Measurements from ENCODE around the gene PRDM8. TPM values are rescaled to one million over a fixed set of nuclear protein-coding genes. Genes with fewer than 3 reads are reported as not detected.

Gene PRDM8
- total RNA-seq, 2 donors from 2014 or later: 1.4 to 2.2 TPM

DNA sequence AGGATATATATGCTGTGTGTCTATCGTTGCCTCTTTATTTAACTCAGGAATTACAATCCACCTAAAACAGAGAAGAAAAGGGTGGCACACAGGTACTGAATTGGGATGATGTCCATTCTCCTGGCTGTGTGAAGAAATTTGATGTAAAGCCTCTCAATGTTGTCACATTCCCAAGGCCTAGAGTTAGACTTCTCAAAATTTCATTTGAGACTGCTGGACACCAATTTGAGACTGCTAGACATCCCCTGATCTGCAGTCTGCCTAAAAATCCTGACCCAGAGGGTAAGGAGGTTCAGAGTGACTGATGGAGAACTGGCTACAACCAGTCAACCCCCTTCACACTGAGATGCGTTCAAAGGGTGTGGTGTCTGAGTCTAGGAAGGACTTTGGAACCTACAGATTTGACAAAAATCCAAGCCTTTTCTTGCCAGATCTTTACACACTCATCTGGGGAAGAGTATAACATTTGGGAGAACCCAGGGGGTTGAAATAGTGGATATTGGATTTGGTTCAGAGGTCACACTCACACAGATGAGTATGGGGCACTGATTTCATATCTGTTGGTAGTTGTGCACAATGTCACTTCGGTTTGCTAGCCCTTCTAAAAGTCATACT is 4.9 kb upstream of the PRDM8 start:
- H3K27ac ChIP-seq: no peak overlapping the region
- no peak for DNase-seq (ENCODE audit: low spot score)
- no peaks in the 10 kb centered on the region for H3K36me3 ChIP-seq
- no peak overlapping the region for H3K4me3 ChIP-seq
- H3K9me3 ChIP-seq: no peaks in the 10 kb centered on the region
- TF ChIP-seq, protein P1, sequence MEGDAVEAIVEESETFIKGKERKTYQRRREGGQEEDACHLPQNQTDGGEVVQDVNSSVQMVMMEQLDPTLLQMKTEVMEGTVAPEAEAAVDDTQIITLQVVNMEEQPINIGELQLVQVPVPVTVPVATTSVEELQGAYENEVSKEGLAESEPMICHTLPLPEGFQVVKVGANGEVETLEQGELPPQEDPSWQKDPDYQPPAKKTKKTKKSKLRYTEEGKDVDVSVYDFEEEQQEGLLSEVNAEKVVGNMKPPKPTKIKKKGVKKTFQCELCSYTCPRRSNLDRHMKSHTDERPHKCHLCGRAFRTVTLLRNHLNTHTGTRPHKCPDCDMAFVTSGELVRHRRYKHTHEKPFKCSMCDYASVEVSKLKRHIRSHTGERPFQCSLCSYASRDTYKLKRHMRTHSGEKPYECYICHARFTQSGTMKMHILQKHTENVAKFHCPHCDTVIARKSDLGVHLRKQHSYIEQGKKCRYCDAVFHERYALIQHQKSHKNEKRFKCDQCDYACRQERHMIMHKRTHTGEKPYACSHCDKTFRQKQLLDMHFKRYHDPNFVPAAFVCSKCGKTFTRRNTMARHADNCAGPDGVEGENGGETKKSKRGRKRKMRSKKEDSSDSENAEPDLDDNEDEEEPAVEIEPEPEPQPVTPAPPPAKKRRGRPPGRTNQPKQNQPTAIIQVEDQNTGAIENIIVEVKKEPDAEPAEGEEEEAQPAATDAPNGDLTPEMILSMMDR (IDR thresholded peaks at IDR 0.05): no peak
- peaks cover 0 to 4% of the 10 kb centered on the region in 2 donors for H3K27me3 ChIP-seq
- H3K4me1 ChIP-seq: peaks cover 0 to 8% of the 10 kb centered on the region in 2 donors

- Histone ChIP-seq H3K9me3 (no peaks in the 10 kb centered on the region), H3K4me1 (peaks cover 0 to 14% of the 10 kb centered on the region in 2 donors), H3K4me3 (no peak overlapping the region), H3K27me3 (peaks cover 0 to 4% of the 10 kb centered on the region in 2 donors), H3K27ac (no peak overlapping the region), H3K36me3 (no peaks in the 10 kb centered on the region)
- DNase-seq (ENCODE audit: low spot score): no peak
- TF ChIP-seq, protein P1 (IDR thresholded peaks at IDR 0.05): no peak
Measured at GRCh38 chr4:80192937-80193336, 4.4 kb upstream of the PRDM8 start.

DNA sequence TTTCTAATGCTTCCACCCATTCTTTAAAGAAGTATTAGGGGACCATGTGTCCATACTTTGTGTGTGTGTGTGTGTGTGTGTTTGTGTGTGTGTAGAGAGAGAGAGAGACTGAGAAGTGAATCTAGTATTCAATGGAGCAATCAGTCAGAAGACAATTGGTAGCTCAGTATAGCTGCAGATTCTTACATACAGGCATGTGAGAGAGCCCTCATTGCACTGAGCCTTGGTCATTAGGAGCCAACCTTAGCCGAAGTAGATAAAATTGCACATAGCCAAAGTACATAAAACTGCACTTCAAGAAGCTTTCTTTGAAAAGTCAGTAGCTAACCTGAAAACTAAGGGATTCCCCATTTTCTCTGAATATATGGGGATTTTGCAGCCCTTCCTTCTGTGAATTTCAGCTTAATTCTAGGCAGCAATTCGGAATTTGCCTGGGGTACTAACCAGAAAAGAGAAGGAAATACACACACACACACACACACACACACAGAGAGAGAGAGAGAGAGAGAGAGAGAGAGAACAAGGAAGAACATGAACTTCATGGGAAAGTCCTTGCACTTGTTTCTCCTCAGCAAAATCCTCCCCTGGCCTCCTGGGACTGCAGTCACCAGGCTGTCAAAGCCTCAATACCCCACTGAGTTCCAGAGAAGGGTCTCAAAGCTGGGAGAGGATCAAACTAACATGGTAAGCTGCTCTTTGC is 1.7 kb upstream of the PRDM8 start:
- Histone ChIP-seq H3K4me3 (no peak overlapping the region), H3K9me3 (no peaks in the 10 kb centered on the region), H3K27me3 (no peaks in the 10 kb centered on the region), H3K36me3 (no peaks in the 10 kb centered on the region), H3K27ac (no peak overlapping the region), H3K4me1 (peaks cover 0 to 20% of the 10 kb centered on the region in 2 donors)
- no peak for DNase-seq (ENCODE audit: low spot score)
- TF ChIP-seq, protein P1 (IDR thresholded peaks at IDR 0.05): no peak

DNA sequence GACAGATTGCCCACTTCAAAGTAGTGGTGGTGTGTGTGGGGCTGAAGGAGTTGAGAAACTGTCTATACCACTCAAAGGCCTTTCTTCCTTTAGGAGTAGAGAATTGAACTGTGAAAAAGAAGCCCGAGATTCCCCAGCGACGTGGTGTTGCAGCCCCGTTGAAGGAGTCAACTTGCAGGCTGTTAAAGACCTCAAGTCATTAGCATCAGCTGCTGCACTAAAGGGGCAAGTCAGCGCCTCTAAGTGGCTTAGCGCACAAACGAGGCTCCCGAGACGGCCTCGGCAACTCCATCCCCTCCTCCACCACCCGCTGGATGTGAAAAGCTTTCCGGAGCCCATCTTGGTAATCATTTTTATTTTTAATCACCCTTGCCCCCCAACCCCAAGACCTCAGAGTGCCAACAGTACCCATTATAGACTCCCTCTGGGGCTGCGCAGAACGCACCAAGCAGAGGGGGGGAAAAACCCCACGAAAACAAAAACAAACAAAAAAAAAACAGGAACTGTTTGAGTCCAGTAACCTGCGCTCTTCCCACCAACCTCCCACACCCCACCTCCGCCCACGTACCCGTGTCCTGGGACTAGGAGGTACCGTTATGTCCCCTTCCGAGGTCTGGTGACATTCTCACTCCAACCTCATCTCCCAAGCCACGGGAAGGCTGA is 913 bp upstream of the PRDM8 start:
- H3K27ac ChIP-seq: no peak overlapping the region
- no peaks in the 10 kb centered on the region for H3K9me3 ChIP-seq
- H3K4me3 ChIP-seq: peak overlapping the region in 1 of 2 donors; percentile 48
- TF ChIP-seq, protein P1 (IDR thresholded peaks at IDR 0.05): no peak
- H3K4me1 ChIP-seq: peaks cover 0 to 20% of the 10 kb centered on the region in 2 donors
- no peaks in the 10 kb centered on the region for H3K36me3 ChIP-seq
- no peaks in the 10 kb centered on the region for H3K27me3 ChIP-seq
- DNase-seq (ENCODE audit: low spot score): no peak

- Histone ChIP-seq H3K9me3 (no peaks in the 10 kb centered on the region), H3K27me3 (no peaks in the 10 kb centered on the region), H3K4me1 (peaks cover 0 to 29% of the 10 kb centered on the region in 2 donors), H3K4me3 (peak overlapping the region; percentile 29 to 48), H3K27ac (no peak overlapping the region), H3K36me3 (no peaks in the 10 kb centered on the region)
- TF ChIP-seq, protein P1 (IDR thresholded peaks at IDR 0.05): no peak
- no peak for DNase-seq (ENCODE audit: low spot score)
Measured at GRCh38 chr4:80197601-80198440, 518 bp downstream of the PRDM8 start.

Measured in right atrium auricular region (tissue), 2 donors.